NOMO-1 (cell line): ENCODE data around the gene PLXNA1.

Experiments used
- DNase-seq, 2 experiments: peaks; one replicate each; lab custom pipeline; 2025; ENCODE audit not compliant: unreplicated experiment in 2 of 2; lab: John Stamatoyannopoulos, UW

PLXNA1 gene

GRCh38 chr3:126964950-126965349 lies 18.0 kb upstream of the PLXNA1 start:
- DNase-seq = no peak

- no peak for DNase-seq
These were observed 17.3 kb upstream of the PLXNA1 start for GRCh38 chr3:126965526-126966080.

- no peak for DNase-seq
These were observed 15.5 kb upstream of the PLXNA1 start for GRCh38 chr3:126967386-126967785.

- DNase-seq = no peak
These were observed 14.2 kb upstream of the PLXNA1 start for GRCh38 chr3:126968391-126969390.

- no peak for DNase-seq
These were observed 13.3 kb upstream of the PLXNA1 start for GRCh38 chr3:126969586-126969985.

GRCh38 chr3:126970101-126970500 lies 12.8 kb upstream of the PLXNA1 start:
- DNase-seq = no peak

- no peak for DNase-seq
These were observed 12.0 kb upstream of the PLXNA1 start for GRCh38 chr3:126970921-126971320.

GRCh38 chr3:126971891-126972351 lies 11.0 kb upstream of the PLXNA1 start:
- no peak for DNase-seq

- no peak for DNase-seq
These were observed 10.0 kb upstream of the PLXNA1 start for GRCh38 chr3:126972866-126973265.

GRCh38 chr3:126973814-126974213 lies 9.1 kb upstream of the PLXNA1 start:
- no peak for DNase-seq

- DNase-seq = no peak
These were observed 8.2 kb upstream of the PLXNA1 start for GRCh38 chr3:126974756-126975155.

GRCh38 chr3:126976906-126977305 lies 6.0 kb upstream of the PLXNA1 start:
- DNase-seq = no peak

GRCh38 chr3:126977821-126978220 lies 5.1 kb upstream of the PLXNA1 start:
- no peak for DNase-seq

- no peak for DNase-seq
These were observed 4.6 kb upstream of the PLXNA1 start for GRCh38 chr3:126978291-126978690.

GRCh38 chr3:126979046-126979628 lies 3.8 kb upstream of the PLXNA1 start:
- no peak for DNase-seq

GRCh38 chr3:126980266-126980811 lies 2.6 kb upstream of the PLXNA1 start:
- no peak for DNase-seq

- DNase-seq = peak; percentile 50 to 60
These were observed 817 bp upstream of the PLXNA1 start for GRCh38 chr3:126982126-126982470.

- DNase-seq = no peak
These were observed 349 bp downstream of the PLXNA1 start for GRCh38 chr3:126983276-126983652.

- peak in 1 of 2 experiments; percentile 33 for DNase-seq
These were observed 907 bp downstream of the PLXNA1 start for GRCh38 chr3:126983653-126984390.

- no peak for DNase-seq
These were observed 1.6 kb downstream of the PLXNA1 start for GRCh38 chr3:126984391-126985131.
